Erythroblast (primary cell): ENCODE measurements around the gene PGM3.
A peak's percentile ranks its signal among the peaks of the same experiment; 100 is the strongest.
"Not testable (repeated sequence)": the region's sequence is repeated elsewhere in the genome, so short reads cannot be mapped to it uniquely, and the experiment has no call there.

Source experiments
- DNase-seq, 2 experiments: peaks; one replicate each; lab custom pipeline; 2025; lab: John Stamatoyannopoulos, UW
- GATA1 ChIP-seq: IDR thresholded peaks from 2 replicates; pipeline ENCODE4 v1.6.1; 2011; ENCODE audit warnings: low read depth, mild to moderate bottlenecking, control low read depth, low read length, moderate library complexity
- POLR2A ChIP-seq: IDR thresholded peaks from 2 replicates; pipeline ENCODE4 v1.6.1; 2011; ENCODE audit warnings: mild to moderate bottlenecking, low read length

Gene PGM3

DNA sequence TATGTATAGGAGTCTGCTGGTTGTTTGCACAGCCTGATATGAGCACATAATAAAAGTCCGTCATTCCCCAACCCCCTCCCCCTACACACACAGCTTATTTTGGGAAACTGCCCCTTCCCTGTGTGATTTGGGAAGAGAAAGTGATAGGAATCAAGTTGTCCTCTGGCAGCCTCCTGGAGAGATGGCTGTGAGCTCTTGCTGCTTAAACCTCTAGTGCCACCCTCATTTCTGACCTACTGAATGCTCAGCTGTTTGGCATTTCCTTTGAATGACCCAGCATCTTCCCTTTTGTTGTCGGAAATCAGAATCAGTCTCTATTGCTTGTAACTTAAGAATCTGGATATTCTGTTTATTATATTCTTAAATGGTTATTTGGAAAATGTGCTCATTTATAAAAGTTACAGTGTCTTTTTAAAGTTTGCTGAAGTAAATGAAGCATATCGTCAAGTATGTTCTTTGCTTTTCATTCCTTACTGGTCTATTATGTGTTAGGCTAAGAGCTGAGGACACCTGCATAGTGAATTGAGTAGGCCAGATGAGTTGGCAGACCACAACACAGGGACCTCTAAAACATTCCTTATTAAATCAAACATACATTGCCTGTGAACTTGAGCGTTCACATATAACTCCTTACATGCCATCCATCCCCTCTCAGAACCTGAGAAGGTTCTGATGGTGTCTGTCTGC, 5.6 kb upstream of the PGM3 start:
- no peak for TF ChIP-seq POLR2A
- no peak for DNase-seq

- TF ChIP-seq GATA1 (no peak), POLR2A (no peak)
- DNase-seq: peak; percentile 10 to 29
These were observed 892 bp upstream of the PGM3 start for GRCh38 chr6:83193747-83194566.

GRCh38 chr6:83192456-83192855, 609 bp downstream of the PGM3 start:
- no peak for DNase-seq
- TF ChIP-seq GATA1 (no peak), POLR2A (no peak)

- not testable (repeated sequence) for DNase-seq
These were observed 1.1 kb downstream of the PGM3 start for GRCh38 chr6:83191974-83192373.

DNA sequence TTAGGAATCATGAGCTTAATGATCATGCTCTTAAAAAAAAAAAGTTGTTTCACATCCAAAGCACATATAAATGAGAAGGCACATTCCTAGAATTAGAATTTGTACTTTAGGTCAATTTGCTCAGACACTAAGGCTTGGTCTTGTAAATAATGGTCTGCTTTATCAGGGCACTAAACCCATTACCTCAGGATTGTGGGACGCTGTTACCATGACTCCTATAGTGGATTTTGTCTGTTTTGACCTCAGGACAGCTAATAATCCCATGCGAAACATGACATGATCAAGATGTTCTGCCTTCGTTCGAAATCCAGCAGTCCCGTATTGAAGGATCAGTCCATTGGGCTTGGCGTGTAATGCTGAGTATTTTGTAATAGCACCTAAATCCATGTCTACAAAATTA, 2.4 kb downstream of the PGM3 start:
- no peak for DNase-seq
- TF ChIP-seq POLR2A (no peak), GATA1 (no peak)

GRCh38 chr6:83188501-83188900, 4.6 kb downstream of the PGM3 start:
- no peak for TF ChIP-seq GATA1
- TF ChIP-seq POLR2A: no peak
- no peak for DNase-seq

GRCh38 chr6:83185096-83185495, 8.0 kb downstream of the PGM3 start:
- no peak for DNase-seq
- TF ChIP-seq POLR2A: no peak
- TF ChIP-seq GATA1: no peak

DNA sequence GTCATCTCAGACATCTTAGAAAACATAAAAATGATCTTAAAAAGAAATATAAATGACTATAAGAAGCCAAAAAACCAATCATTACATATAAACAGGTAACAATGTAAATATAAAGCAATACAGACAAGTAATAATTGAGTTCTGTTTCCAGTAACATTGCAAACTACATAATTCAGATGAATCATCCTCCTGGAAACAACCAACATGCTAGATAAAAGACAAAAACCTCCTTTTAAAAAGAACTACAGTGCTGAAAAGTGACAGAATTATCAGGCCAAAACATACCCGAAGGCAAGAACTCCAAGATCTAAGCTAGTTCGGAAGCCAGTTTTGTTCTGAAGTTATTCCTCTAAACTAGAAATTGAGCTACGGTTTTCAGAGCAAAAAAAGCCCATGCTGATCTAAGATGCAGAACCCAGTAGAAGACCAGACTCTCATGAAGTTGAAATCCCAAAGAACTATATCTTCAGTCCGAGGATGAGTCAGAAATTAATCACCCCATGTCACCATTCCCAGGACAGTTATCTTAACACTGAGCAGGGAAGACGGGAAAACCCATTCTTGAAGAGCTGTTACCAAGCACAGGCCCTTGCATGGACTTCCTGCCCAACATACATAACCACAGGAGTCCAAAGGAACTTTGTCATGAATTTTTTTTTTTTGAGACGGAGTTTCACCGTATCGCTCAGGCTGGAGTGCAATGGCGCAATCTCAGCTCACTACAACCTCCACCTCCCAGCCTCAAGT, 9.8 kb downstream of the PGM3 start:
- no peak for DNase-seq
- no peak for TF ChIP-seq GATA1

DNA sequence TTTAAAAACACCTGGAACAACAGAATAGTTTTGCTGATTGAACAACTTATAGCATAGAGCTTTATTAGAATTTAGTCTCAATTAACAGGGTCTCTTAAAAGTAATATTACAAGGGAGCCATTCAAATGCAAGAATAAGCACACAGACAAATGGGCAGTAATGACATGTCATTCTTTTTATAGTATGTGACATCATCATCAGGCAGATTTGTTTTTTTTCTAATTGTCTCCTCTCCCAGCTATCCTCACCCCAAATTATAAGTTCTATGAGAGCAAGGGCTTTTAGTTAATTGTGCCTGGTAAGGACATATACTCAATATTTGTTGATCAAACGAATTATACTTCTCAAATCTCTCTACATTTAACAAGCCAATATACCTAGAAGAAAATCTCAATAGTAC, 11.0 kb downstream of the PGM3 start:
- TF ChIP-seq GATA1 (no peak), POLR2A (no peak)
- DNase-seq: no peak

DNA sequence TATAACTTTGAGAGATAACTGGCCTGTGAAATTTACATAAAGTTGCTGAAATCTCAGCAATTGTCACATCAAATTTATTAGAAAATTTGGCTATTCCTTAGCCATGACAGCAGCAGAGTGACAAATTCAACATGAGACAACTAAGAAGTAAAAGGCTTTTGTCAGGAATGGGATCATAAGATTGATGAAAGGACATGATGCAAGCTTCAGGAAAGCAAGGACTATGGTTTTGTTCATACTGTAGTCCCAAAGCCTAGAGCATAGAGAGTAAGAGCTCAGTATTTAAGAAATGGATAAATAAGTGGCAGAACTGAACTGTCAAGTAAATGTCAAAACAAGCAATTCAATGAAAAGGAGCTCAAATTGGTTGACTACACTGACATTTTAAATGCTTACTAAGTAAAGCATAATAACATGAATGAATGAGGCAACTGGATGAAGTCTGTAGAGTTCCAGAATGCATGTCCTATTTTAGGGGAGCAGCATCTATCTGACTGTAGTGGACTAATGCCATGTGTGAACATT, 12.6 kb downstream of the PGM3 start:
- no peak for DNase-seq
- no peak for TF ChIP-seq GATA1
- no peak for TF ChIP-seq POLR2A

- TF ChIP-seq GATA1 (no peak), POLR2A (no peak)
- DNase-seq: no peak
These were observed 16.8 kb downstream of the PGM3 start for GRCh38 chr6:83176246-83176645.

- TF ChIP-seq POLR2A (no peak), GATA1 (no peak)
- no peak for DNase-seq
These were observed 23.6 kb downstream of the PGM3 start for GRCh38 chr6:83169511-83169910.

DNA sequence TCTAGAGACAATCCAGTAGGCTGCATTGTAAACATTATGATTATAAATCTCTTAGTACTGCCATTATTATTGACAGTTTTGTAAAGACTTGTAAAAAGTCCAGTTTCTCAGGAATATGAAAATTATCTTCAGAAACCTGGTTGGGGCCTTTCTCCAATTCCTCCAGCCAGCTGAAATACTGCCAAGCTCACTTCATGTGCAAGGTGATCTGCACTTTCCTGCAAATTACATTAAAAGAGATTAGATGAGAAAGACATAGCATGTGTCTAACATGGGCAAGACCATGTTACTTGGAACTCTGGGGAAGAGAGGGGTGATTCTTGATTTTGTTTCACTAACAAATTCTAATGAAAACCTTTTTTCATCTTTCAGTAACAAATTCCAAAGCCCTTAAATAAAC, 24.0 kb downstream of the PGM3 start:
- TF ChIP-seq GATA1 (no peak), POLR2A (no peak)
- no peak for DNase-seq

GRCh38 chr6:83168556-83168955, 24.5 kb downstream of the PGM3 start:
- TF ChIP-seq POLR2A: no peak
- TF ChIP-seq GATA1: no peak
- DNase-seq: no peak
